SK-N-MC (cell line): Measurements from ENCODE around the gene SUZ12.
"Not testable (repeated sequence)": the region's sequence is repeated elsewhere in the genome, so short reads cannot be mapped to it uniquely, and the experiment has no call there.

ENCODE experiments used
- EZH2 ChIP-seq: fragments of 200-600 bp; sonication (generic); IDR thresholded peaks from one replicate; pipeline ENCODE4 v1.6.1; 2017; ENCODE audit warnings: antibody characterized with exemption
- FOXP2 ChIP-seq: optimal IDR thresholded peaks from 2 replicates; pipeline ENCODE3; 2011; ENCODE audit warnings: mild to moderate bottlenecking, moderate library complexity; ENCODE audit not compliant: insufficient read depth; ENCODE audit errors: extremely low read length, control extremely low read depth
- POLR2AphosphoS5 ChIP-seq: IDR thresholded peaks from 2 replicates; pipeline ENCODE4 v1.6.1; 2012; ENCODE audit warnings: mild to moderate bottlenecking, low read depth, low read length, borderline replicate concordance

DNA sequence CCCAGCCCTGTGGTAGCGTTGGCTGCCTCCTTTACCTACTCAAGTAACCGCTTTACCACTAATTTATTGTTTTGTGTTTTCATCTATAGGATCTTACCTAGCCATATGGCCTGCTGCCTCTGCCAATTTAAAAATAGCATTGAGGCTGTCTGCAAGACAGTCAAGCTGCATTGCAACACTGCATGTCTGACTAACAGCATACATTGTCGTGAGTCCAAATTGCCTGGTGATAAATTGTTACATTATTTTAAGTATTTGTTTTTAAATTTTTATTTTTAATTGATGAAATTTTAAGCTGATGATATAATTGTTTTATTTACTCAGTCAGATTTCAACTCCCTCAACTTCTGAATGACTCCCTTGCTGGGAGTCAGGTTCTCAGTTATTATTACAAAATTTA lies 108.8 kb downstream of the SUZ12 start:
- not testable (repeated sequence) for TF ChIP-seq EZH2, POLR2AphosphoS5, FOXP2
